Activated CD4-positive, alpha-beta T cell treated with anti-CD3 and anti-CD28 coated beads for 24 hours (primary cell): ENCODE results near the gene CASTOR1.
A peak's percentile ranks its signal among the peaks of the same experiment; 100 is the strongest.

Source experiments
- DNase-seq, 2 donors: peaks; one replicate each; pipeline ENCODE4 v3.0.0-alpha.2; 2020; ENCODE audit warnings: low read depth in 2 of 2

CASTOR1 gene

DNA sequence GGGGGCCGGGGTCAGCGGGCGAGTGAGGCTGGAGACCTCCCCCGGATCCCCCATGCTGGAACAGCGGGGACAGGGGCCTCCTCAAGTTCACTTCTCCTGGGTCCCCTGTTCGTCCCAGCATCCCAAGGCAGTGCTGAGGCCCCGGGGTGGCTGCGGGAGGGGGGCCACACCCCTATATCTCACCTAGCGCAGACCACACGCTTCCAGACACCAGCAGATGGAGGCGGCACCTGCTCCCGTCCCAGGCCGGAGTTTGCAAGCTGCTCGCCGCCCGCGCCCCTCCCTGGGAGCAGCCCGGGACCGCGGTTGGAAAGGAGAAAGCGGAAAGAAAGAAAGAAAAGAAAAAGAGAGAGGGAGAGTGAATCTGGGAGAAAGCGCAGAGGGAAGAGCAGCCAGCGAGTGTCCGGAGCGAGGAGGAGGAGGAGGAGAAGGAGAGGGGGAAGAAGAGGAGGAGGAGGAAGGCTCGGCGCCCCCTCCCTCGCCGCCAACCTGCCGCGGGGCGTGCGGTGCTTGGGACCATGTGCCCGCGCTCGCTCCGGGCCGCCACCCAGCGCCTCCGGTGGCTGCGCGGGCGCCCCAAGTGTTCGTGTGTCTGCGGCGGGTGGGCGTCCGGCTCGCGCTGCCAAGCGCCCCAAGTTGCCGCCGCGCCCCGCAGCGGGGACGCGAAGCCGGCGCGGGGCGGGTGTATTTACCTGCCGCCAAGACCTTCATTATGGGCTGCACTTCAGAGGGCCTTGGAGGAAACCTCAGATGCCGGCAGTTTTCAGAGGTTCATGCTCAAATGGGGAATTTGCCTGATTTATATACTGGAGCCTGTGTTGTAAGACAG lies 43.1 kb downstream of the CASTOR1 start, which contains the start of gene LIF:
Gene LIF (minus strand): TSS at position 775 of the 829 bp plus-strand sequence. CDS start 64 bp downstream, at position 711.
- peak in 1 of 2 donors; percentile 37 for DNase-seq

DNA sequence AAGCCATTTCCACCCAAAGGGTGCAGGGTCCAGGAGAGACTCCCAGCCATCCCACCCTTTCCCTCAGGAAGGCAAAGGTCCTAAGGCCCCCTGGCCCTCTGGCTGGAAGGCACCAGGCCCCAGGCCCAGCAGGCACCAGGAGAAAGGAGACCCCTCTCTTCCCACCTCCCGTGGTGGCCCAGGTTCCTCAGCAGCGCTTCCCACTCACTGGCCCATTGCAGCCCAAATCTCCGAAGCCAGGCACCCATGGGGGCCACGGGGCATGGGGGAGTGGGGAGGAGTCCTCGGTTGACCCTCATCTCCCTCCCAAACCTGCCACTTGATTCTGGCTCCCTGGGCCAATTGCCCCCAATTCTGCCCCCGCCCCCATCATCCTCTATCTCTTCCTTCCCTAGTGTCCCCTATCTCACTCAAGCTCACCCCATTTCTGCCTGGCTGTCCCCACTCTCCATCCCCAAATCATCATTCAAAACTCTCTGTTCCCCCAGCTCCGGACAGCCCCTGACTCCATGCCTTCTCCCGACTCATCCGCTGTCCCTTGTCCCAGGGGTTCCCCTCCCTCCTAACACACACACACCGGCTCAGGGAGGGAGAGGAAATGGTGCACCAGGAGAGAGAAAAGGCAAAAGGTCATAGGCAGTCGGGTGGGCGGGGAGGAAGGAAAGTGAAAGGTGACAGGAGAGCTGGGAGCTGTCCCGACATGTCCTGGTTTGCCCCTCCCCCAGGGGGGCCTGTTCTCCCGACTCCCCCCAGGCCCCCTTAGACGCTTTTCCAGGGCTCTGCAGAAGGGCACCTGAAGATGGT lies 43.9 kb downstream of the CASTOR1 start:
- no peak for DNase-seq

DNA sequence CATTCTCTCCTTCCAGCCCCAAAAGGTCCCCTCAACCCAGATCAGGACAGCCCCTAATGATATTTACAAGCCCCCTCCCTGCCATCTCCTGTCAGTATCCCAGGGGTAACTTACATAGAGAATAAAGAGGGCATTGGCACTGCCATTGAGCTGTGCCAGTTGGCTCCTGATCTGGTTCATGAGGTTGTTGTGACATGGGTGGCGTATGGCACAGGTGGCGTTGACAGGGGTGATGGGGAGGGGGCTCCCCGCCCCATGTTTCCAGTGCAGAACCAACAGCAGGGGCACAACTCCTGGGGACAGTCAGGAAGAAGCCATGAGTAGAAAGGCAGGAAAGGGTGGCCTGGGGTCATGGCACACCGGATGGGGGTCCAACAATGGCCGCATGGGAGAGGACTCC lies 44.7 kb downstream of the CASTOR1 start:
- no peak for DNase-seq

DNA sequence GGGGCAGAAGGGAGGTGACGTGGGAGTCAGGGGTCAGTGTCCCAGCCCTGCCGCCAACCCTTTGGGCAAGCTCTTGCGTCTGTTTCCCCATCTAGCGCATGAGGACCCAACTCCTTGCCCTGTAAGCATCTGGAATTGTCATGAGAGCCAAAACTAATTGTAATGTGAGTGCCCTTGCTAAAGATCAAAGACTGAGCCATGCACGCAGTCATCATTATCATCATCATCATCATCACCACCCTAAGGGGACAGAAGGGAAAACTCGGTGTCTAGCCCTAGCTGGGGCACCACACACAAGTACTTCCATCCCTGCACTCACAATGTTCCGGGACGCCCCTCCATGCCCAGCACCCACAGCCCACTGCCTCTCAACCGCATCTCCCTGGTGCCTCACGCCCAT lies 45.2 kb downstream of the CASTOR1 start:
- no peak for DNase-seq

DNA sequence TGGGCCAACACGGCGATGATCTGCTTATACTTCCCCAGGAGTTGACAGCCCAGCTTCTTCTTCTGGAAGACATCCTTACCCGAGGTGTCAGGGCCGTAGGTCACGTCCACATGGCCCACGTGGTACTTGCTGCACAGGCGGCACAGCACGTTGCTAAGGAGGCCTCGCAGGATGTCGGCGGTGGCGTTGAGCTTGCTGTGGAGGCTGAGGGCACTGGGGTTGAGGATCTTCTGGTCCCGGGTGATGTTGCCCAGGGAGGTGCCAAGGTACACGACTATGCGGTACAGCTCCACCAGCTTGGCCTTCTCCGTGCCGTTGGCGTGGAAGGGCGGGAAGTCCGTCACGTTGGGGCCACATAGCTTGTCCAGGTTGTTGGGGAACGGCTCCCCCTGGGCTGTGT lies 45.6 kb downstream of the CASTOR1 start:
- DNase-seq, result no peak

DNA sequence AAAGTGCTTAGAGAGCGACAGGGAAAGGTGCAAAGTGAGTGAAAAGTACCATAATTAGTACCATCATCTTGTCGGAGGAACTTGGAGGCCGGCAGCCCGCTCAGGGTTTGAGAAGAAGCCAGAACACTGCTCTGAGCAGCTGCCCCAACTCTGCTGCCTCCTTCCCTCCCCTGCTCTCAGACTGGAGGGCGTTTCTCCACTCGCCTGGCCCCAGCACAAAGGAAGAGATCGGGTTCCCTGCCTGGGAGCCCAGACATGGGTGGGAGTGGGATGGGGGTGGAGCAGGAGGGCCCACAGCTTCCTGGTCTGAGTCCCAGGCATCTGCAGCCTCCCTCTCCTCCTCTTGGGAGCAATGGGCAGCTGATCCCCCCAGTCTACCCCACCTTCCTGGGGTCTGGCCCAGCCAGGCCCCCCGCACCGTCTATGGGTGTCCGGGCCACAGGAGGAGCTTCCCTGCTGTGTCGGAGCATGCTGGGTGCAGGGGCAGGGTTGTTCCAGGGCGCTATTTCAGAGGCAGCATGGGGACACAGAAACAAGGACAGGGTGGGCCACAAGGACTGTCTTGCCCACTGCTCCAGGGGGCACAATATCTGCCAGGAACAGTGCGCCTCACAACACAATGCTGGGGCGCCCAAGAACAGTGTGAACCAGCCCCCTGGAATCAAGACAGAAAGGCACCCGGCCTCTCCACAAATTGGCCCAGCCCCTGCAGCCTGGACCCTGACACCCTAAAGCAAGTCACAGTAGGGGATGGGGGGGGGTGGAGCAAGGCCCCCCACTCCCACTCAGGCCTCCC lies 47.5 kb downstream of the CASTOR1 start:
- no peak for DNase-seq

DNA sequence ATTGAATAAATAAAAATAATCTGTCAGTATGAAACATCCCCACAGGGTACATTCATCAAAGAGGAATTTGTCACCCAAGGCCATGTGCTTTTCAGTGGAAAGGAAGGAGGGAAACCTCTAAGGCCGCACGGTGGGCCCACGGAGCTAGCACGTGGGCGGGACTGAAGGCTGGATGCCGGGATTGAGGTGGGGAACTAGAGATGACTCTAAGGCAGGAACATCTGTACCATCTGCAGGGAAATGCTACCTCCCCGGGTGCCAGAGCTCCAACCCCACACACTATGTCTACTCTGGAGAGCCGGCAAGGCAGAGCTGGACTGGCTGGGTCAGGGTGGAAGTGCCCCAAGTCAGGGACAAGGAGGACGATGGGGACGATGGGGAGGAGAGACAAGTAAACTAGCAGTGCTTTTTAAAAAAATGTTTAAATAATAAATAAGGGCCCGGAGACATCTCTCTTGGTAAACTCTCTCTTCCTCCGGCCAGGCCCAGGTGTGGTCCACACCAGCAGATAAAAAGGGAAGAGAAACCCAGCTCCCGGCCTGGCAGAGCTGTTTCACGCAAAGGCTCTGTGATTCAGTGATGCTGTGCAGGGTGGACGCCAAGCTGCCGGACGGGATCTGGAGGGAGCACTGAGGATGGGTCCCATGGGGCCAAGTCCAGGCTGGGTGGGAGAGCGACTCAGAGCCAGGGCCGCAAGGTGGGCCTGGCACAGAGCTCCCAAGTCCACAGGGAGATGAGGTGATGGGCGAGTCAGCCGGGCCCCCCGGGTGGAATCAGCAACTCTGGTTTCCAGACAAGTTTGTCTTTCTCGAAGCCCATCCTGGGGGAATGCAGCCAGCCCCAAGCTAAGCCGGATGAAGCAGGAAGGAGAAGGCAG lies 48.5 kb downstream of the CASTOR1 start:
- no peak for DNase-seq

DNA sequence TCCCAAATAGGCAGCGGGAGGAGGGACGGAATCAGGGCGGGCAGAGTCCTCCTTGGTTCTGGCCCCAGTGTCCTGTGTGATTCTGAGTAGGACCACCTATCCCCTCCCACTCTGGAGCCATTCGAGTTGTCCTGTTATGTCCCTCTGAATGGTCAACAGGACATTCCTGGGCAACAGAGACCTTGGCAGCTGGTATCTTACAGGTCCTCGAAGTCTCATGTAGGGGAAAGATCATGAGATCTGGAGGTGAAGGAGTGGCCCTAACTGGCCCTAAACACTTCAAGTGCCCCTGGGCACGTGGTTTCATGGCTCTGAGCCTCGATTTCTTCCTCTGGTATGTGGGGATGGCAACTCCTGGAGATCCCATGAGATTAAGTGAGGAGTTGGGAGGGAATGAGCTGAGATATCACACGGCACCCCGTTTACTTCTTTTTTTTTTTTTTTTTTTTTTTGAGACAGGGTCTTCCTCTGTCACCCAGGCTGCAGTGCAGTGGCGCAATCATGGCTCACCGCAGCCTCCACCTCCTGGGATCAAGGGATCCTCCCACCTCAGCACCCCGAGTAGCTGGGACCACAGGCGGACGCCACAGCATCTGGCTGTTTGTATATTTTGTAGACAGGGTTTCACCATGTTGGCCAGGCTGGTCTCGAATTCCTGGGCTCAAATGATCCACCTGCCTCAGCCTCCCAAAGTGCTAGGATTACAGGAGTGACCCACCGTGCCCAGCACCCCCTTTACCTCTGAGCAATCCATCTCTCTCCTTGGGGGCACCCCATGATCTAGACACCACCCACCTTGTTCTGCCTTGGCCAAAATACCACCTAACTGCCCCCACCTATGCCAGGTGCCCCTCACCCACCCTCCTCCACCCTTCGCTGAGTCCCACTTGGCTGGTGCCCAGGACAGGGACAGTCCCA lies 49.6 kb downstream of the CASTOR1 start:
- DNase-seq, result no peak

DNA sequence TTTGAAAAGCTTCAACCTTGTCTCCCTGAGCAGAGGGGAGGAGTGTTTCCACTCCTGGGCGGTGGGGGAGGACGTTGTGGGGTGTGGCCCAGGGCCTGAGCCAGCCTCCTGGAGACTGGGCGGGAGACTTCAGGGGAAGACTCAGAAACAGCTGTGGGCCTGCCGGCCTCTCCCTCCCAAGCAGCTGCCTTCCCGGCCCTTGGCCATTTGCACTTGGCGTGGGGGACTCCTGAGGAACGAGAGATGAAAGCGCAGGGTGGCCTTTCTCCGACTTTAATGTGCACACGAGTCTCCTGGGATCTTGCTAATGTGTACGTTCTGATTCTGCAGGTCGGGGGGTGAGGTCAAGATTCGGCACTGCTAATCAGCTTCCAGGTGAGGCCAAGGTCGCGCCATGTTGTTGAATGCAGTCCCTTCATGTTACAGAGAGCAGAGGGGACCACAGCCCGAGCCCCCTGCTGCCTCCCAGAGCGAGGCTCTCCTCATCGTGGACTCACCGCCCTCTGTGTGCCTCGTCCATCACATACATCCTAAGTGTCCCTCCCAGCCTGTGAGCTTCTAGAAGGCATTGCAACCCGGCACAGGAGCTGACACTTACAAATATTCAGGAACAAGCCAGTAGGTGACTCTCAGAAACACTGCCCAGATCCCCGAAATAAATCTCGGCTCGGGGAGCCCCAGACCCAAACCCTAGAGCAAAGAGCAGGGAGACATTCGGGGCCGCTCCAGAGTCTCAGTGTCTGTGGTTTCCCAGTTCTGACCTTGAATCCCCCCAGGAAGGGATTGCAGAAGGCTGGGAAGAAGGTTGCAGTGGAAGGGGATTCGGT lies 50.4 kb downstream of the CASTOR1 start:
- DNase-seq, result no peak

DNA sequence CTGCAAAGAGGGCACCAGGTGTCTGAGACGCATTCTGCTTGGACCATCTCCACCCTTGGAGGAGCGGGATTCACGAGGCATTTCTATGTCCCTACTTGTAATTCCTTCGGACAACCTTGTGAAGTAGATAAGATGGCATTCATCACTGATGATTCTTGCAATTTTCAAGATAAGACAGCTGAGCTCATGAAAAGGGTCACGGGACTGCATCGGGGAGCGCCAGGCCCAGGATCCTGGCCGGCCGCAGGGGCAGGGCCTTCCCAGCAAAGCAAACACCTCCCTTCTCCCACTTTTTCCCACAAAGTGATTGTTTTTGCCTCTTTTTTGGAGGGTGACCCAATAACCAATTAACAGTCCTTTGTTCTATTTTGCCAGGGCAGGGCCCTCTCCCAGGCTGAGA lies 51.2 kb downstream of the CASTOR1 start:
- DNase-seq, result no peak

DNA sequence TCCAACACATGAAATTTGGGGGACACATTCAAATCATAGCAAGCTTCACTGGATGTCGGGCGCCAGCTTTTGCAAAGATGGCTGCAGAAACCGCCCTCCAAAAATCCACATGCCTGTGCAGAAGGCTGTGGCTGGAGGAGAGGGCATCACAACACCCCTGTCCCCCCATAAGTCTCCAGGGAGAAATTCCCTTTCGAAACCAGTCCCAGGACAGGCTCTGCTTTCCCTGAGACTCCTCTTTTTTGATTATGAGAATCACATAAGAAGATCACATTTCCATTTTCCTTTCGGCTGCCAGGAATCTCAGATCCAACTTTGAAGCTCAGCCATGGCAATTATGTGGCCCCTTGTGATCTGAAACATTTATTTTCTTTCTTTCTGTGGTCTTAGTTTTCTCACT lies 52.4 kb downstream of the CASTOR1 start:
- no peak for DNase-seq

DNA sequence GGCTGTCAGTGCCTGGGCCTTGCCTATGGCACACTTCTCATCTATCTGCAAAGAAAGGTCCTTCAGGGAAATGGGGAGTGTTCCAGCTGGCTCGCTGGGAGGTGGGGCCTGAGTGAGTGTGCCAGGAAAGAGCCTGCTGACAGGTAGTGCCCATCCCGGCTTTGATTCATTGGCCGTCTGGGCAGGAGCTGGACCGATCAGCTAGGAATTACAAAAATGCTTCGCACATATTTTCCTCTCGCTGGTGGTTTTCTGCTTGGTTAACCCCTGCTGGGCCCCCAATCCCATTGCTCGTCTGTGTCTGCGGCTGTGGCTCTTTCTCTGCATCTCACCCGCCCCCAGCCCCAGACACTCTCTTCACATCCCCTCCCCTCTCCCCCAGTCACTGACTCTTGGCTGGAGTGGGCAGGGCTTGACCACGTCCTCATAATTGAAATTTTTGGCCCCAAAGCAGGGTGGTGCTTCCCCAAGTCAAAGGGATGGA lies 53.6 kb downstream of the CASTOR1 start:
- DNase-seq, result no peak
